ENCODE measurements around the gene SMIM30.
"Not testable (repeated sequence)": the region's sequence is repeated elsewhere in the genome, so short reads cannot be mapped to it uniquely, and the experiment has no call there.

SMIM30 gene

GRCh38 chr7:113118074-113118959 lies at the start of gene SMIM30:
TSS of gene SMIM30 (minus strand) at chr7:113118554. CDS start at chr7:113117578, 976 bp downstream.
- peak; percentile 92 for DNase-seq

- not testable (repeated sequence) for DNase-seq
Observed at GRCh38 chr7:113166176-113166575, 47.8 kb upstream of the SMIM30 start.

GRCh38 chr7:113161050-113161449 lies 42.7 kb upstream of the SMIM30 start:
- DNase-seq, result no peak

- DNase-seq, result no peak
Observed at GRCh38 chr7:113159746-113160339, 41.5 kb upstream of the SMIM30 start.

GRCh38 chr7:113158756-113159155 lies 40.4 kb upstream of the SMIM30 start:
- no peak for DNase-seq

- no peak for DNase-seq
Observed at GRCh38 chr7:113154117-113154516, 35.8 kb upstream of the SMIM30 start.

- DNase-seq, result no peak
Observed at GRCh38 chr7:113144817-113145216, 26.5 kb upstream of the SMIM30 start.

- DNase-seq, result no peak
Observed at GRCh38 chr7:113143486-113144257, 25.3 kb upstream of the SMIM30 start.

- DNase-seq, result no peak
Observed at GRCh38 chr7:113142385-113143119, 24.2 kb upstream of the SMIM30 start.

- DNase-seq, result no peak
Observed at GRCh38 chr7:113141803-113142202, 23.4 kb upstream of the SMIM30 start.

- DNase-seq, result no peak
Observed at GRCh38 chr7:113140956-113141355, 22.6 kb upstream of the SMIM30 start.

GRCh38 chr7:113137241-113137640 lies 18.9 kb upstream of the SMIM30 start:
- DNase-seq, result no peak

- DNase-seq, result no peak
Observed at GRCh38 chr7:113134025-113134424, 15.7 kb upstream of the SMIM30 start.

GRCh38 chr7:113131367-113131766 lies 13.0 kb upstream of the SMIM30 start:
- DNase-seq, result no peak

GRCh38 chr7:113128031-113128430 lies 9.7 kb upstream of the SMIM30 start:
- DNase-seq, result no peak

- DNase-seq, result no peak
Observed at GRCh38 chr7:113125728-113126127, 7.4 kb upstream of the SMIM30 start.

GRCh38 chr7:113122744-113123143 lies 4.4 kb upstream of the SMIM30 start:
- no peak for DNase-seq

- no peak for DNase-seq
Observed at GRCh38 chr7:113120647-113121046, 2.3 kb upstream of the SMIM30 start.

- DNase-seq, result no peak
Observed at GRCh38 chr7:113119429-113119828, 1.1 kb upstream of the SMIM30 start.

- not testable (repeated sequence) for DNase-seq
Observed at GRCh38 chr7:113117374-113117774, 980 bp downstream of the SMIM30 start.

- DNase-seq, result no peak
Observed at GRCh38 chr7:113113912-113114311, 4.4 kb downstream of the SMIM30 start.

GRCh38 chr7:113109718-113110117 lies 8.6 kb downstream of the SMIM30 start:
- DNase-seq, result no peak

GRCh38 chr7:113100121-113100603 lies 18.2 kb downstream of the SMIM30 start:
- no peak for DNase-seq

All from activated CD8-positive, alpha-beta memory T cell treated with anti-CD3 and anti-CD28 coated beads for 24 hours (primary cell).